H1 (cell line): Measurements from ENCODE around the gene TTC28. TPM values are rescaled to one million over a fixed set of nuclear protein-coding genes. Genes with fewer than 3 reads are reported as not detected.

ENCODE experiments used
- CTCF ChIA-PET: fragments of 300-600 bp; sonication (Branson Sonifier 250); formaldehyde crosslinking; loops from one replicate; lab custom pipeline; 2021; ENCODE audit not compliant: partially characterized antibody; lab: Charles Lee
- POLR2A ChIA-PET: fragments of 300-600 bp; sonication (Branson Sonifier 250); formaldehyde crosslinking; loops from one replicate; lab custom pipeline; 2021; ENCODE audit warnings: inconsistent platforms; ENCODE audit not compliant: partially characterized antibody; lab: Charles Lee
- DNase-seq, 2 experiments: peaks; one replicate each; pipeline versions ENCODE4 v3.0.0 to v3.0.0-alpha.2; 2010 to 2022; ENCODE audit warnings: low spot score in 2 of 2, low read depth in 1 of 2, mixed read lengths in 1 of 2
- FAIRE-seq: peaks from 2 replicates; lab custom pipeline; 2011; peaks lifted over from hg19 to GRCh38; lab: Jason Lieb, UNC
- H2AFZ ChIP-seq: 2 replicates; pipeline ENCODE4 v1.8.1; 2012; ENCODE audit warnings: low read length, inconsistent platforms
- H2AK5ac ChIP-seq: 2 replicates; pipeline ENCODE4 v1.6.1; 2013; ENCODE audit warnings: low read depth, low read length
- H2BK120ac ChIP-seq: replicated peaks from 2 replicates; pipeline ENCODE3; 2013; ENCODE audit warnings: low read depth, low read length, inconsistent platforms
- H2BK12ac ChIP-seq: 2 replicates; pipeline ENCODE4 v1.6.1; 2013; ENCODE audit warnings: low read depth, low read length
- H2BK15ac ChIP-seq: 2 replicates; pipeline ENCODE4 v1.6.1; 2013; ENCODE audit warnings: low read length
- H2BK20ac ChIP-seq: 2 replicates; pipeline ENCODE4 v1.6.1; 2013; ENCODE audit warnings: low read length
- H2BK5ac ChIP-seq: 2 replicates; pipeline ENCODE4 v1.6.1; 2013; ENCODE audit warnings: low read depth, low read length
- H3K14ac ChIP-seq: 2 replicates; pipeline ENCODE4 v1.6.1; 2013; ENCODE audit warnings: inconsistent platforms; ENCODE audit not compliant: insufficient read length
- H3K18ac ChIP-seq: 2 replicates; pipeline ENCODE4 v1.6.1; 2013; ENCODE audit warnings: low read length; ENCODE audit errors: extremely low read depth
- H3K23ac ChIP-seq: 2 replicates; pipeline ENCODE4 v1.6.1; 2013; ENCODE audit warnings: inconsistent platforms; ENCODE audit not compliant: insufficient read length
- H3K23me2 ChIP-seq: 2 replicates; pipeline ENCODE4 v1.6.1; 2013; ENCODE audit warnings: low read depth, low read length
- H3K27ac ChIP-seq: 2 replicates; pipeline ENCODE4 v1.6.1; 2011; ENCODE audit warnings: low read depth, low read length, inconsistent platforms
- H3K27me3 ChIP-seq, 4 experiments: replicated peaks in 1 of 4; 1 replicate in 1 of 4; 2 replicates in 3 of 4; pipeline versions ENCODE4 v1.6.1 to v1.8.1; 2011 to 2013; ENCODE audit warnings: low read length in 3 of 4, mild to moderate bottlenecking in 3 of 4, inconsistent platforms in 2 of 4, mixed read lengths in 2 of 4, moderate library complexity in 1 of 4; ENCODE audit not compliant: control insufficient read depth in 3 of 4, insufficient read depth in 3 of 4; ENCODE audit errors: extremely low read depth in 1 of 4
- H3K36me3 ChIP-seq, 4 experiments: 2 replicates each; pipeline versions ENCODE4 v1.6.1 to v1.8.1; 2011 to 2013; ENCODE audit warnings: mild to moderate bottlenecking in 4 of 4, low read length in 3 of 4, moderate library complexity in 2 of 4, control low read depth in 1 of 4, inconsistent platforms in 1 of 4; ENCODE audit not compliant: insufficient read depth in 4 of 4, control insufficient read depth in 2 of 4
- H3K4ac ChIP-seq: replicated peaks from 2 replicates; pipeline ENCODE3; 2013; ENCODE audit warnings: low read length, low read depth, mixed read lengths, inconsistent platforms; ENCODE audit not compliant: insufficient read length
- H3K4me1 ChIP-seq, 4 experiments: replicated peaks in 1 of 4; 1 replicate in 1 of 4; 2 replicates in 3 of 4; pipeline versions ENCODE4 v1.6.1 to v1.8.1; 2011 to 2013; ENCODE audit warnings: low read length in 3 of 4, inconsistent platforms in 2 of 4, mixed read lengths in 1 of 4; ENCODE audit not compliant: insufficient read depth in 4 of 4, control insufficient read depth in 3 of 4
- H3K4me2 ChIP-seq, 2 experiments: 2 replicates each; pipeline versions ENCODE4 v1.6.1 to v1.8.1; 2011 to 2013; ENCODE audit warnings: low read depth in 2 of 2, low read length in 2 of 2, control low read depth in 1 of 2, inconsistent platforms in 1 of 2, mild to moderate bottlenecking in 1 of 2; ENCODE audit not compliant: insufficient read depth in 1 of 2
- H3K4me3 ChIP-seq, 4 experiments: fragments of 200-600, 300-600 bp in 1 of 4; sonication (generic), shearing (Covaris generic), sonication (Bioruptor Twin) in 1 of 4; 2 replicates each; pipeline versions ENCODE4 v1.5.1 to v1.8.1; 2011 to 2016; ENCODE audit warnings: low read length in 4 of 4, low read depth in 3 of 4, control low read depth in 2 of 4, inconsistent platforms in 2 of 4, mild to moderate bottlenecking in 2 of 4, mixed read lengths in 1 of 4, moderate library complexity in 1 of 4; ENCODE audit not compliant: insufficient read depth in 2 of 4; ENCODE audit errors: extremely low read depth in 1 of 4
- H3K56ac ChIP-seq: replicated peaks from 2 replicates; pipeline ENCODE3; 2013; ENCODE audit warnings: low read depth, mild to moderate bottlenecking, mixed read lengths, low read length, inconsistent platforms; ENCODE audit not compliant: insufficient read length
- H3K79me1 ChIP-seq: 2 replicates; pipeline ENCODE4 v1.6.1; 2013; ENCODE audit warnings: low read depth, low read length, control low read depth
- H3K79me2 ChIP-seq, 2 experiments: 2 replicates each; pipeline versions ENCODE4 v1.6.1 to v1.8.1; 2012 to 2013; ENCODE audit warnings: low read length in 2 of 2, mild to moderate bottlenecking in 2 of 2, inconsistent platforms in 1 of 2; ENCODE audit not compliant: insufficient read depth in 2 of 2, control insufficient read depth in 1 of 2
- H3K9ac ChIP-seq, 4 experiments: replicated peaks in 1 of 4; 1 replicate in 1 of 4; 2 replicates in 3 of 4; pipeline versions ENCODE4 v1.6.1 to v1.8.1; 2011 to 2013; ENCODE audit warnings: low read depth in 3 of 4, low read length in 3 of 4, control low read depth in 2 of 4, mild to moderate bottlenecking in 2 of 4, moderate library complexity in 2 of 4, inconsistent platforms in 1 of 4; ENCODE audit errors: extremely low read depth in 1 of 4
- H3K9me3 ChIP-seq, 2 experiments: 2 replicates each; pipeline versions ENCODE4 v1.6.1 to v1.8.1; 2012 to 2013; ENCODE audit warnings: mild to moderate bottlenecking in 2 of 2, moderate library complexity in 2 of 2, control low read depth in 1 of 2, inconsistent platforms in 1 of 2, low read depth in 1 of 2, low read length in 1 of 2, mixed read lengths in 1 of 2; ENCODE audit not compliant: insufficient read depth in 2 of 2
- H4K20me1 ChIP-seq, 2 experiments: replicated peaks in 1 of 2; 2 replicates each; pipeline versions ENCODE3 to v1.8.1; 2011 to 2013; ENCODE audit warnings: inconsistent platforms in 2 of 2, low read length in 2 of 2, mild to moderate bottlenecking in 1 of 2; ENCODE audit not compliant: insufficient read depth in 2 of 2, control insufficient read depth in 1 of 2
- H4K5ac ChIP-seq: 2 replicates; pipeline ENCODE4 v1.6.1; 2013; ENCODE audit warnings: low read length, low read depth, mixed read lengths, inconsistent platforms; ENCODE audit not compliant: insufficient read length
- H4K8ac ChIP-seq: 2 replicates; pipeline ENCODE4 v1.8.0; 2013; ENCODE audit warnings: mild to moderate bottlenecking, moderate library complexity, low read length, inconsistent platforms; ENCODE audit not compliant: insufficient read depth; ENCODE audit errors: extremely low read depth
- H4K91ac ChIP-seq: replicated peaks from 2 replicates; pipeline ENCODE3; 2013; ENCODE audit warnings: low read length, mixed read lengths, inconsistent platforms; ENCODE audit not compliant: insufficient read length
- ATF2 ChIP-seq: IDR thresholded peaks from 2 replicates; pipeline ENCODE4 v1.6.1; 2012; ENCODE audit warnings: low read length, inconsistent platforms
- BRCA1 ChIP-seq: IDR thresholded peaks from 2 replicates; pipeline ENCODE4 v1.6.1; 2012; ENCODE audit warnings: low read depth, low read length, improper control_type of control experiment
- CBX5 ChIP-seq: fragments of 300-800, 300-1000 bp; sonication (generic); IDR thresholded peaks from 2 replicates; pipeline ENCODE4 v1.7.1; 2016; ENCODE audit warnings: antibody characterized with exemption, low read length, low read depth
- CHD1 ChIP-seq: IDR thresholded peaks from 2 replicates; pipeline ENCODE4 v1.6.1; 2012; ENCODE audit warnings: low read depth, low read length, improper control_type of control experiment
- CREB1 ChIP-seq: IDR thresholded peaks from 2 replicates; pipeline ENCODE4 v1.6.1; 2012; ENCODE audit warnings: inconsistent platforms
- EZH2 ChIP-seq: fragments of 200-600 bp; sonication (generic); IDR thresholded peaks from 2 replicates; pipeline ENCODE4 v1.7.1; 2012; ENCODE audit warnings: low read depth, mild to moderate bottlenecking, moderate library complexity, low read length, inconsistent platforms; ENCODE audit not compliant: severe bottlenecking
- GABPA ChIP-seq: IDR thresholded peaks from 2 replicates; pipeline ENCODE4 v1.6.1; 2011; ENCODE audit warnings: mild to moderate bottlenecking, low read length, moderate library complexity, borderline replicate concordance; ENCODE audit not compliant: insufficient read depth
- KDM1A ChIP-seq: fragments of 200-600, 300-600 bp; sonication (generic); IDR thresholded peaks from 2 replicates; pipeline ENCODE4 v1.7.1; 2016; ENCODE audit warnings: mild to moderate bottlenecking, low read length, borderline replicate concordance
- NANOG ChIP-seq: IDR thresholded peaks from 2 replicates; pipeline ENCODE4 v1.6.1; 2011; ENCODE audit warnings: low read length, low read depth, mild to moderate bottlenecking, inconsistent platforms; ENCODE audit not compliant: insufficient read depth, poor library complexity, severe bottlenecking
- NRF1 ChIP-seq: IDR thresholded peaks from 2 replicates; pipeline ENCODE4 v1.6.1; 2011; ENCODE audit warnings: mild to moderate bottlenecking, low read depth, low read length, improper control_type of control experiment
- RFX5 ChIP-seq: IDR thresholded peaks from 2 replicates; pipeline ENCODE4 v1.6.1; 2011; ENCODE audit warnings: low read depth, low read length, improper control_type of control experiment, borderline replicate concordance
- SIX5 ChIP-seq: IDR thresholded peaks from 2 replicates; pipeline ENCODE4 v1.6.1; 2011; ENCODE audit warnings: mild to moderate bottlenecking, low read depth, low read length
- SP4 ChIP-seq: IDR thresholded peaks from 2 replicates; pipeline ENCODE4 v1.6.1; 2012; ENCODE audit warnings: low read length, inconsistent platforms
- WGBS, 2 experiments: shearing (Covaris generic) in 1 of 2; methylation state at CpG; one replicate each; pipeline versions ENCODE4 v1.1.6 to v1.1.7; 2013 to 2015; ENCODE audit warnings: low lambda C conversion rate in 2 of 2, mixed read lengths in 2 of 2, inconsistent platforms in 1 of 2, low coverage in 1 of 2, missing lambda C conversion rate in 1 of 2; ENCODE audit not compliant: insufficient replicate concordance in 2 of 2, insufficient coverage in 1 of 2, insufficient read length in 1 of 2; ENCODE audit errors: extremely low coverage in 1 of 2, missing lambda C conversion rate in 1 of 2; 5-methylcytosine and 5-hydroxymethylcytosine counted together
- polyA plus RNA-seq, 7 experiments: library from polyadenylated mRNA; depleted of rRNA in 3 of 7; stranded (reverse) in 5 of 7; unstranded in 2 of 7; fragments of >200 nt in 5 of 7; fragments of 200-250 nt in 2 of 7; gene quantifications; 1 replicate in 5 of 7; 2 replicates in 1 of 7; 4 replicates in 1 of 7; pipeline versions ENCODE4 v1.2.1 to v1.2.3, GENCODE V29; 2011 to 2013; ENCODE audit warnings: missing spikeins in 2 of 7, mixed read lengths in 2 of 7
- total RNA-seq: library from RNA; stranded (reverse); fragmentation: NEBNext Ultra II Directional; extraction: Animal tissue kit (Norgen Biotek cat#: 25700); gene quantifications from 2 replicates; pipeline ENCODE4 v1.2.1, GENCODE V29; 2021

TTC28 gene
- total and polyA plus RNA-seq, 2 of the 8 experiments (the other 6 are each of a cell fraction or from before 2014, with no cell fraction given) = 2.6 to 12.6 TPM

GRCh38 chr22:28357193-28357592 lies 322.4 kb downstream of the TTC28 start:
- WGBS, 2 experiments = 93% methylated on average over 1 of the region's 1 CpG; no CpG with 5 or more reads in 1 of the 2 experiments
- Histone ChIP-seq H3K79me2 (no peaks in the 10 kb centered on the region), H3K9ac (no peak overlapping the region), H2BK5ac (no peak overlapping the region), H4K20me1 (peaks cover 0 to 2% of the 10 kb centered on the region in 2 experiments), H3K23ac (no peak overlapping the region), H4K5ac (no peak overlapping the region), H2BK15ac (no peak overlapping the region), H3K9me3 (peaks cover 3 to 4% of the 10 kb centered on the region in 2 experiments; a peak in 1 of 4 replicates), H3K56ac (no peak overlapping the region), H2AFZ (no peak overlapping the region), H3K27me3 (no peaks in the 10 kb centered on the region), H2BK20ac (no peak overlapping the region), H2BK12ac (no peak overlapping the region), H2AK5ac (no peak overlapping the region), H3K4ac (no peak overlapping the region), H3K18ac (no peak overlapping the region), H3K14ac (no peak overlapping the region), H3K4me3 (no peak overlapping the region), H3K4me1 (peaks cover 0 to 3% (median 0%) of the 10 kb centered on the region in 4 experiments; a peak in 2 of 7 replicates), H3K79me1 (no peaks in the 10 kb centered on the region), H3K27ac (no peak overlapping the region), H4K8ac (no peak overlapping the region), H3K4me2 (no peak overlapping the region), H3K36me3 (peaks cover 0 to 2% (median 0%) of the 10 kb centered on the region in 4 experiments; a peak in 1 of 8 replicates), H2BK120ac (no peak overlapping the region), H4K91ac (no peak overlapping the region), H3K23me2 (no peaks in the 10 kb centered on the region)
- ChIA-PET POLR2A (no interaction called here), CTCF (interaction anchor here (0.6 kb wide), 1 partner anchor 157 kb away, joined by 3 read pairs; no protein-coding TSS in a partner anchor)
- FAIRE-seq (no peak), DNase-seq (no peak)
- TF ChIP-seq SIX5 (no peak), GABPA (no peak), BRCA1 (no peak), NANOG (no peak), RFX5 (no peak), EZH2 (no peak), CHD1 (no peak), ATF2 (no peak), NRF1 (no peak), CREB1 (no peak), CBX5 (no peak), KDM1A (no peak), SP4 (no peak)
